ENCODE measurements around the gene DNM3. TPM values are rescaled to one million over a fixed set of nuclear protein-coding genes. Genes with fewer than 3 reads are reported as not detected.

DNM3 gene
- total RNA-seq, 1 experiment from 2014 or later: 2.7 TPM

GRCh38 chr1:171849245-171849898, 8.1 kb downstream of the DNM3 start:
- H3K23me2 ChIP-seq (ENCODE audit: insufficient read length, low read depth, low read length, poor library complexity, severe bottlenecking): no peaks in the 10 kb centered on the region
- no peak overlapping the region for H3K9ac ChIP-seq (ENCODE audit: extremely low read depth, insufficient read length, low read length)
- DNase-seq: no peak
- H3T11ph ChIP-seq (ENCODE audit: low read length): no peak overlapping the region
- no peak overlapping the region for H3K18ac ChIP-seq (ENCODE audit: insufficient read length, low read depth, low read length)
- H3K23ac ChIP-seq (ENCODE audit: insufficient read length, low read depth, low read length): no peak overlapping the region
- Mint-ChIP-seq H3K4me3 (no peak overlapping the region), H3K9me3 (no peaks in the 10 kb centered on the region), H3K27ac (no peak overlapping the region), H3K36me3 (ENCODE audit: insufficient read depth in 1 of 3, low read depth in 3 of 3) (no peaks in the 10 kb centered on the region), H3K27me3 (ENCODE audit: low read depth) (0 out of 2 replicates have a peak, but pooled peaks cover 1% of the 10 kb centered on the region), H3K4me1 (peaks cover 3% of the 10 kb centered on the region in 2 experiments; a peak in 3 of 4 replicates)
- H3K4me1 ChIP-seq (ENCODE audit: insufficient read depth, low read length): 0 out of 2 replicates have a peak, but pooled peaks cover 2% of the 10 kb centered on the region
- no peaks in the 10 kb centered on the region for H3K79me1 ChIP-seq (ENCODE audit: insufficient read depth, low read depth, low read length, poor library complexity, severe bottlenecking)
- H3K4ac ChIP-seq (ENCODE audit: low read depth, low read length): no peak overlapping the region
- no peak overlapping the region for H2BK20ac ChIP-seq (ENCODE audit: low read depth, low read length, poor library complexity, severe bottlenecking)
- no peak overlapping the region for H2BK12ac ChIP-seq (ENCODE audit: insufficient read length, low read depth, low read length)
- H4K8ac ChIP-seq (replicated peaks; ENCODE audit: insufficient read length, low read depth, low read length): no peak overlapping the region
- H2AFZ ChIP-seq (ENCODE audit: low read length): no peak overlapping the region
- H2BK120ac ChIP-seq (ENCODE audit: low read depth, low read length, poor library complexity, severe bottlenecking): no peak overlapping the region
- no peaks in the 10 kb centered on the region for H3K79me2 ChIP-seq (ENCODE audit: insufficient read depth, low read length)
- H3K4me2 ChIP-seq (ENCODE audit: insufficient read depth, insufficient read length, low read length): no peak overlapping the region
- no peak overlapping the region for H4K5ac ChIP-seq (ENCODE audit: insufficient read length, low read depth, low read length)
- H3K27ac ChIP-seq (ENCODE audit: insufficient read length, low read depth, low read length): no peak overlapping the region
- H3K9me3 ChIP-seq (ENCODE audit: control insufficient read depth, low read depth, low read length): no peaks in the 10 kb centered on the region
- no CpG with 5 or more reads among the region's 5 CpGs for WGBS (ENCODE audit: extremely low coverage, insufficient read length, low lambda C conversion rate)
- H2BK15ac ChIP-seq (ENCODE audit: low read depth, low read length): no peak overlapping the region
- H2AK5ac ChIP-seq (ENCODE audit: insufficient read length, low read length): no peak overlapping the region
- no peaks in the 10 kb centered on the region for H3K27me3 ChIP-seq (ENCODE audit: insufficient read depth, low read length)
- H3K56ac ChIP-seq (ENCODE audit: insufficient read length, low read depth, low read length): no peak overlapping the region
- no peak overlapping the region for H2BK5ac ChIP-seq (ENCODE audit: insufficient read length, low read length)
- H4K20me1 ChIP-seq (ENCODE audit: control insufficient read depth, insufficient read depth, insufficient read length): no peaks in the 10 kb centered on the region
- H3K14ac ChIP-seq (ENCODE audit: insufficient read depth, low read length): no peak overlapping the region
- no peak for TF ChIP-seq CTCF (conservative IDR thresholded peaks at IDR 0.05)
- no peak overlapping the region for H4K91ac ChIP-seq (ENCODE audit: insufficient read length, low read depth, low read length)
